ENCODE results near the gene NMNAT2. TPM values are rescaled to one million over a fixed set of nuclear protein-coding genes. Genes with fewer than 3 reads are reported as not detected.

Gene NMNAT2
- total RNA-seq, 2 donors from 2014 or later, result 0.27 to 1.4 TPM

GRCh38 chr1:183247931-183248330 lies 170.2 kb downstream of the NMNAT2 start:
- Histone ChIP-seq H3K27me3 (no peaks in the 10 kb centered on the region), H3K9me3 (no peaks in the 10 kb centered on the region), H3K27ac (no peak overlapping the region), H3K4me1 (no peaks in the 10 kb centered on the region), H3K36me3 (no peaks in the 10 kb centered on the region), H3K4me3 (no peak overlapping the region), H3K9ac (ENCODE audit: low read depth in 2 of 2, low read length in 2 of 2) (no peak overlapping the region)
- DNase-seq, result no peak
- intact Hi-C loops (cut with DNase I), result no loop called here
- no peak for TF ChIP-seq CTCF (IDR thresholded peaks at IDR 0.05)

- Histone ChIP-seq H3K4me3 (no peak overlapping the region), H3K36me3 (no peaks in the 10 kb centered on the region), H3K9ac (ENCODE audit: low read depth in 2 of 2, low read length in 2 of 2) (no peak overlapping the region), H3K27ac (no peak overlapping the region), H3K9me3 (no peaks in the 10 kb centered on the region), H3K4me1 (no peaks in the 10 kb centered on the region), H3K27me3 (no peaks in the 10 kb centered on the region)
- no peak for TF ChIP-seq CTCF (IDR thresholded peaks at IDR 0.05)
- intact Hi-C loops (cut with DNase I), result no loop called here
- DNase-seq, result no peak
Measured at GRCh38 chr1:183247484-183247883, 170.7 kb downstream of the NMNAT2 start.

GRCh38 chr1:183247066-183247465 lies 171.1 kb downstream of the NMNAT2 start:
- intact Hi-C loops (cut with DNase I), result no loop called here
- Histone ChIP-seq H3K9ac (ENCODE audit: low read depth in 2 of 2, low read length in 2 of 2) (no peak overlapping the region), H3K4me3 (no peak overlapping the region), H3K9me3 (no peaks in the 10 kb centered on the region), H3K27me3 (no peaks in the 10 kb centered on the region), H3K27ac (no peak overlapping the region), H3K4me1 (no peaks in the 10 kb centered on the region), H3K36me3 (no peaks in the 10 kb centered on the region)
- no peak for TF ChIP-seq CTCF (IDR thresholded peaks at IDR 0.05)
- DNase-seq, result no peak

GRCh38 chr1:183246436-183246835 lies 171.7 kb downstream of the NMNAT2 start:
- Histone ChIP-seq H3K4me1 (no peaks in the 10 kb centered on the region), H3K4me3 (no peak overlapping the region), H3K9ac (ENCODE audit: low read depth in 2 of 2, low read length in 2 of 2) (no peak overlapping the region), H3K27ac (no peak overlapping the region), H3K9me3 (no peaks in the 10 kb centered on the region), H3K36me3 (no peaks in the 10 kb centered on the region), H3K27me3 (no peaks in the 10 kb centered on the region)
- DNase-seq, result no peak
- intact Hi-C loops (cut with DNase I), result no loop called here
- no peak for TF ChIP-seq CTCF (IDR thresholded peaks at IDR 0.05)

- no peaks in the 10 kb centered on the region for H3K36me3 ChIP-seq
- H3K27me3 ChIP-seq, result no peaks in the 10 kb centered on the region
- intact Hi-C loops (cut with DNase I), result no loop called here
- H3K9ac ChIP-seq (ENCODE audit: low read depth in 2 of 2, low read length in 2 of 2), result no peak overlapping the region
- DNase-seq, result no peak
- no peaks in the 10 kb centered on the region for H3K9me3 ChIP-seq
- no peaks in the 10 kb centered on the region for H3K4me1 ChIP-seq
- no peak for TF ChIP-seq CTCF (IDR thresholded peaks at IDR 0.05)
- no peak overlapping the region for H3K4me3 ChIP-seq
- H3K27ac ChIP-seq, result no peak overlapping the region
Measured at GRCh38 chr1:183245357-183245756, 172.8 kb downstream of the NMNAT2 start.

- intact Hi-C loops (cut with DNase I), result no loop called here
Measured at GRCh38 chr1:183244466-183244865, 173.7 kb downstream of the NMNAT2 start.

More at GRCh38 chr1:183244466-183244865, 173.7 kb downstream of the NMNAT2 start:
- H3K36me3 ChIP-seq, result no peaks in the 10 kb centered on the region
- H3K27ac ChIP-seq, result no peak overlapping the region
- no peaks in the 10 kb centered on the region for H3K4me1 ChIP-seq
- no peak for TF ChIP-seq CTCF (IDR thresholded peaks at IDR 0.05)
- no peak overlapping the region for H3K4me3 ChIP-seq
- H3K9me3 ChIP-seq, result no peaks in the 10 kb centered on the region
- DNase-seq, result peak; percentile 72
- no peak overlapping the region for H3K9ac ChIP-seq (ENCODE audit: low read depth in 2 of 2, low read length in 2 of 2)
- no peaks in the 10 kb centered on the region for H3K27me3 ChIP-seq

Measured in colonic mucosa (tissue), 4 donors.